Activated naive CD4-positive, alpha-beta T cell treated with anti-CD3 and anti-CD28 coated beads, Interleukin-2, amount 50 U/mL, for 24 hours (primary cell): Measurements from ENCODE around the gene MAP1LC3C.
A peak's percentile ranks its signal among the peaks of the same experiment; 100 is the strongest.

Experiments used
- H3K27ac Mint-ChIP-seq: one replicate; pipeline ENCODE4 v1.8.0; 2021; ENCODE audit warnings: mild to moderate bottlenecking, mixed read lengths
- H3K27me3 Mint-ChIP-seq: one replicate; pipeline ENCODE4 v1.8.0; 2021; ENCODE audit warnings: mixed read lengths
- H3K36me3 Mint-ChIP-seq: one replicate; pipeline ENCODE4 v1.8.0; 2021; ENCODE audit warnings: mixed read lengths
- H3K4me1 Mint-ChIP-seq: one replicate; pipeline ENCODE4 v1.8.0; 2021; ENCODE audit warnings: mixed read lengths
- H3K4me3 Mint-ChIP-seq: one replicate; pipeline ENCODE4 v1.8.0; 2021; ENCODE audit warnings: mild to moderate bottlenecking, mixed read lengths
- H3K9me3 Mint-ChIP-seq: one replicate; pipeline ENCODE4 v1.8.0; 2021; ENCODE audit warnings: mixed read lengths

Gene MAP1LC3C

DNA sequence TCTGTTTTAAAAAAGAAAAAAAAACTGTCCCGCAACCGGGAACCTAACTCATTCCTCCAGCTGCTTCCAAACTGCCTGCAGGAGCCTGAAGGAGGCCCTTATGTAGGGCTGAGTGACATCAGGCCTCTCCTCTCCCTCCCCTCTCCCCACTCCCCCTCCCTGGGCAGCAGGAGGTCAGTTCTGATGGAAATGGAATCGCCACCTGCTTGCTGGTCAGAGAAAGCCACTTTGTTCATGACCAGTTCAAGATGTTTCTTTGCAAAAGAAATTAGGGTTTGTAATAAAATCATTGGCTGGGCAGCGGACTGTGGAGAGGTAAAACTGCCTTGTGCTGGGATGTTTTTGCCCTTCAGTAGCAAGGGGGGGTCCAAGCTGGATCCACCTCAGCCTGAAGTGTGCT is at the start of gene MAP1LC3C:
Gene MAP1LC3C (minus strand): TSS at position 73 of the 400 bp plus-strand sequence. CDS start 90 bp downstream, outside the sequence.
- H3K36me3 Mint-ChIP-seq, result no peaks in the 10 kb centered on the region
- H3K4me3 Mint-ChIP-seq, result peak within 1 kb of the TSS; percentile 61
- peaks cover 3% of the 10 kb centered on the region for H3K27me3 Mint-ChIP-seq
- peaks cover 6% of the 10 kb centered on the region for H3K4me1 Mint-ChIP-seq
- H3K27ac Mint-ChIP-seq, result no peak within 1 kb of the TSS
- no peaks in the 10 kb centered on the region for H3K9me3 Mint-ChIP-seq

DNA sequence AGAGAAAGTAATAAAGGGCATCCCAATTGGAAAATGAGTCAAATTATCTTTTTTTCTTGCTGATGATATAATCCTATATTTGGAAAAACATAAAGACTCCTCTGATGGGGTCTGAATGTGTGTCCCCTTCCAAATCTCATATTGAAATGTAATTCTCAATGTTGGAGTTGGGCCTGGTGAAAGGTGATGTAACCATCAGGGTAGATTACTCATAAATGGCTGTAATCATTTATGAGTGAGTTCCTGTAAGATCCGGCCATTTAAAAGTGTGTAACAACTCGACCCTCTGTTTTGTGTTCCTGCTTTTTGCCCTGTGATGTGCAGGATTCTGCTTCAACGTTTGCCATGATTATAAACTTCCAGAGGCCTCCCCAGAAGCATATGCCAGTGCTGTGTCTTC is 44.3 kb upstream of the MAP1LC3C start:
- peaks cover 7% of the 10 kb centered on the region for H3K9me3 Mint-ChIP-seq

DNA sequence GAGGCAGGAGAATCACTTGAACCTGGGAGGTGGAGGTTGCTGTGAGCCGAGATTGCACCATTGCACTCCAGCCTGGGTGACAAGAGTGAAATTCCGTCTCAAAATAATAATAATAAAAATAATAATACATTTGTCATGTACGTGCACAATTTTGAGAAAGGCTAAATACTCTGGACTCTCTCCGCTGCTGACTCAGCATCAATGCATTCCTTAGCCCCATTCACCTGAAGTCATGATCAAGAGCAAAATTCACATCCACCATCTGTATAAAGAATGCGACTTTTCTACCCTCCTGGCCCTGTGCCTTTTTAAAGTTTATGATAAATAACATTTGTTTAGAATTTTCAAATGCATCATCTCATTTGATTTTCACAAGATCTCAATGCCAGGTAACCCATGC is 35.5 kb upstream of the MAP1LC3C start:
- H3K27ac Mint-ChIP-seq, result no peak overlapping the region
- no peaks in the 10 kb centered on the region for H3K4me1 Mint-ChIP-seq
- H3K9me3 Mint-ChIP-seq, result no peaks in the 10 kb centered on the region
- peaks cover 4% of the 10 kb centered on the region for H3K27me3 Mint-ChIP-seq
- no peaks in the 10 kb centered on the region for H3K36me3 Mint-ChIP-seq
- no peak overlapping the region for H3K4me3 Mint-ChIP-seq

More for the DNA sequence above, 44.3 kb upstream of the MAP1LC3C start:
- H3K27ac Mint-ChIP-seq, result no peak overlapping the region
- H3K4me3 Mint-ChIP-seq, result no peak overlapping the region
- H3K4me1 Mint-ChIP-seq, result no peaks in the 10 kb centered on the region
- H3K27me3 Mint-ChIP-seq, result no peaks in the 10 kb centered on the region
- no peaks in the 10 kb centered on the region for H3K36me3 Mint-ChIP-seq

DNA sequence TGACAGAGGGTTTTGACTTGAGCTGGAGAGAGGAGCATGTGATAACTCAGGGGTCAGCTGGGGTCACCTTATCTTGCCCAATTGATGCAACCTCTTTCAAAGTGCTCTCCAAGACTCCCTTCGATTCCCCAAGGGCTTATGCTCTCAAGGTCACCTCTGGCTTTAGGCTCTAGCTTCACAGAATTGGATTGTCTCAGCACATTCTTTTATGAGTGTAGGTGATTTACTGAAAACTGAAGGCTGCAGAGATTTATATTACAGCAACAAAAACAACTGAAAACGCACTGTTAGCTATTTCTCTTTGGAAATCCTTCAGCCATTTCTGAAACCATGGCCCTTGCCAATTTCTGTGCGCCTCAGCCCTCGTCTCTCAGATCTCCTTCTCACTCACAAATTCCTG is 34.5 kb upstream of the MAP1LC3C start:
- H3K4me1 Mint-ChIP-seq, result no peaks in the 10 kb centered on the region
- H3K4me3 Mint-ChIP-seq, result no peak overlapping the region
- H3K36me3 Mint-ChIP-seq, result no peaks in the 10 kb centered on the region
- peaks cover 7% of the 10 kb centered on the region for H3K27me3 Mint-ChIP-seq
- H3K27ac Mint-ChIP-seq, result no peak overlapping the region
- no peaks in the 10 kb centered on the region for H3K9me3 Mint-ChIP-seq

DNA sequence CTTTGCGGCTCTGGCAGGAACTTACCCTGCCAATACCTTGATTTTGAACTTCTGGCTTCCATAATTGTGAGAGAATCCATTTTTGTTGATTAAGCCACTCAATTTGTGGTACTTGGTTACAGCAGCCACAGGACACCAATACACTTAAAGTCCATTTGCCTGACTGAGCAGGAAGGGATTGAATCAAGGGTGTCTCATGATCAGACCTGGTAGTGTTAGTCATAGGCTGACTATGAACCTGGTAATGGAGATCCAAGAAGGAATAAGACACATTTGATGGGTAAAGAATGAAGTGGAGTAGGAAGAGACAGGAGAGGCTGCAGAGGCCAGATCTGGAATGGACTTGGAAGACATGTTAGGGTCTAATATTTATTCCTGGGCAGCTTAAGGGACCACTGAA is 31.2 kb upstream of the MAP1LC3C start:
- Mint-ChIP-seq H3K27ac (no peak overlapping the region), H3K4me3 (no peak overlapping the region), H3K9me3 (no peaks in the 10 kb centered on the region), H3K36me3 (no peaks in the 10 kb centered on the region), H3K27me3 (peaks cover 9% of the 10 kb centered on the region), H3K4me1 (no peaks in the 10 kb centered on the region)

DNA sequence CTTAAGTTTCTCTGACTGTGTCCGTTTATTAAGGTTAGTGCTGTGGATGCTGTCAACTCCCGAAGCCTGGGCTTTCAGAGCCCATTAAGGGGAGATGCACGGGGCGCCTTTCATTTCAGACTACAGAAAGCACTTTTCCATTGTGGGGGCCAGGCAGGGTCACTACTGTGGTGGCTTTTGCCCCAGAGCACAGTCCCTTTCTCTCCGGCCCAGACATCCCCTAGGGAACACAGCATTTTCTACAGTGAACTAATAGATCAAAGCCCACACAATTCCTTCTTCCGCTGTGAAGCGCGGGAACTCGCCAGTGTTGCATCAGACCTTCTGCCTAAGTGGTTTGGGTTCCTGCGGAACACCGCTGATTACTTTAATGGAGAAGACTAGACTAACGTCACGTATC is 26.8 kb upstream of the MAP1LC3C start:
- H3K27me3 Mint-ChIP-seq, result peaks cover 8% of the 10 kb centered on the region
- no peaks in the 10 kb centered on the region for H3K36me3 Mint-ChIP-seq
- H3K9me3 Mint-ChIP-seq, result no peaks in the 10 kb centered on the region
- H3K4me3 Mint-ChIP-seq, result no peak overlapping the region
- no peaks in the 10 kb centered on the region for H3K4me1 Mint-ChIP-seq
- H3K27ac Mint-ChIP-seq, result no peak overlapping the region

DNA sequence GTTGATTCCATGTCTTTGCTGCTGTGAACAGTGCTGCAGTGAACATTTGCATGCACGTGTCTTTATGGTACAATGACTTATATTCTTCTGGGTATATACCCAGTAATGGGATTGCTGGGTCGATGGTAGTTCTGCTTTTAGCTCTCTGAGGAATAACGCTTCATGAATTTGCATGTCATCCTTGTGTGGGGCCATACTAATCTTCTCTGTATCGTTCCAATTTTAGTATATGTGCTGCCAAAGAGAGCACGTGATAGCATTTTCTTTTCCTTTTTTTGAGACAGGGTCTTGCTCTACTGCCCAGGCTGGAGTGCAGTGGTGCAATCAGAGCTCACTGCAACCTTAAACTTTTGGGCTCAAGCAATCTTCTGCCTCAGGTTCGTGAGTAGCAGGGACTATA is 24.9 kb upstream of the MAP1LC3C start:
- H3K4me1 Mint-ChIP-seq, result no peaks in the 10 kb centered on the region
- peaks cover 3% of the 10 kb centered on the region for H3K27me3 Mint-ChIP-seq
- no peak overlapping the region for H3K4me3 Mint-ChIP-seq
- no peaks in the 10 kb centered on the region for H3K36me3 Mint-ChIP-seq
- no peaks in the 10 kb centered on the region for H3K9me3 Mint-ChIP-seq
- no peak overlapping the region for H3K27ac Mint-ChIP-seq

DNA sequence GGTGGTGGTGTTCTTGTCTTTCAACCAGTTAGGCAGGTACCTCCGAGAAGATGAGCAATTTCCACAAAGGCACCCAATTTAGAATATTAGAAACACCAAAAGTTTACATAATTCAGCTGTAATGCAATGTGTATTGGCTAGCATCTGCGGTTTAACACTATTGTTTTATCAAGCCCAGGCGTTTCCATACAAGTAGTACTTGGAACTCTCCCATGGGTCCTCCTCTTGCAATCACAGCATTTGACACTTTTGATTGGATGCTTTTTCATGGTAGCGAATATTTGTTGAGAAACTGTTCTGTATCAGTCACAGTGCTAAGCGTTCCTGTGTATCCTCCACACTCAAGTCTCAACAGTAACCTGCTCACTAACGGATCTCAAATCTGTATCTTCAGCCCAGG is 20.1 kb upstream of the MAP1LC3C start:
- Mint-ChIP-seq H3K27ac (no peak overlapping the region), H3K27me3 (no peaks in the 10 kb centered on the region), H3K4me3 (no peak overlapping the region), H3K9me3 (no peaks in the 10 kb centered on the region), H3K36me3 (no peaks in the 10 kb centered on the region), H3K4me1 (no peaks in the 10 kb centered on the region)

DNA sequence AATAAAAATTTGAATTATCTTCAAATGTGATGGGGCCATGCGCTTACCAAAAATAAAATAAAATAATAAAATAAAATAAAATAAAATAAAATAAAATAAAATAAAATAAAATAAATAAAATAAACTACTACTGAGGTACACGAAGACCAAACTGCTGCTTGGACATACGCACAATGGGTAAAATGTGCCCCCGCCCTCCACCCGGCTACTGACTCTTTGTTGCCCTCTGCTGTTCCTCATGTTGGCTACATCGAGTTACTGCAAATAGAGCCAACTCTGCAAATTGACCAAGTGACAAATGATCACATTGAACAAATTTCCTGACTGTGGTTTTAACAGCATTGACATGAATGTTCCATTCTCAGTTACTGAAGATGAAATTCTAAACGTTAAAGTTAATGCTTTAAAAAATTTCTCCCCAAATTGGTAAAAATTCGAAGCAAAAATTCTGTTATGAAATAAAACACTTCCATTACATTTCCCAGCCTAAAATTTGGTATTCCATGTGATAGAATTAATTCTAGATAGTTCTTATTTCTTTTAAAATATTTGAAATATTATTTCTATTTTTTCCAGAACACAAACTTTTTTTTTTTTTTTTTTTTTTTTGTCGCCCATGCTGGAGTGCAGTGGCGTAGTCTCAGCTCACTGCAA is 18.8 kb upstream of the MAP1LC3C start:
- Mint-ChIP-seq H3K27me3 (no peaks in the 10 kb centered on the region), H3K36me3 (no peaks in the 10 kb centered on the region), H3K9me3 (no peaks in the 10 kb centered on the region), H3K4me3 (no peak overlapping the region), H3K4me1 (no peaks in the 10 kb centered on the region), H3K27ac (no peak overlapping the region)

DNA sequence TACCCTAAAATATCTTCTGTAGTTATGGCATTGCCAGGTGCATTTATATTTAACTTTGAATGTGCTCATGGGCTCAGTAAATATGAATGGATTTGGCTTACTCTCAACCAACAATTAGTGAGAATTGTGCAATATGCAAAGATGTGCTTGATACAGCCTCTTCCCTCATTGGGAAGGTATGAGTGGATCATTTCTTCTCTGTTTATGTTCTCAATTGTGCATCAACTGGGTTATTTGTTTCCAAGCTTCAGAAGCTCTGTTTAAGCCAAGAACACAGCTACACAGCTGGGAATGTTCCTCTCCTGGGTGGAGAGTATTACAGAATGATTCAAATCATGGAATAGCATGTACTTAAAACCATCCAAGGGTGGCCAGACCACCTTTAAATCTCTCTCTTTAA is 17.6 kb upstream of the MAP1LC3C start:
- Mint-ChIP-seq H3K4me3 (no peak overlapping the region), H3K36me3 (no peaks in the 10 kb centered on the region), H3K9me3 (no peaks in the 10 kb centered on the region), H3K27me3 (no peaks in the 10 kb centered on the region), H3K27ac (no peak overlapping the region), H3K4me1 (no peaks in the 10 kb centered on the region)

DNA sequence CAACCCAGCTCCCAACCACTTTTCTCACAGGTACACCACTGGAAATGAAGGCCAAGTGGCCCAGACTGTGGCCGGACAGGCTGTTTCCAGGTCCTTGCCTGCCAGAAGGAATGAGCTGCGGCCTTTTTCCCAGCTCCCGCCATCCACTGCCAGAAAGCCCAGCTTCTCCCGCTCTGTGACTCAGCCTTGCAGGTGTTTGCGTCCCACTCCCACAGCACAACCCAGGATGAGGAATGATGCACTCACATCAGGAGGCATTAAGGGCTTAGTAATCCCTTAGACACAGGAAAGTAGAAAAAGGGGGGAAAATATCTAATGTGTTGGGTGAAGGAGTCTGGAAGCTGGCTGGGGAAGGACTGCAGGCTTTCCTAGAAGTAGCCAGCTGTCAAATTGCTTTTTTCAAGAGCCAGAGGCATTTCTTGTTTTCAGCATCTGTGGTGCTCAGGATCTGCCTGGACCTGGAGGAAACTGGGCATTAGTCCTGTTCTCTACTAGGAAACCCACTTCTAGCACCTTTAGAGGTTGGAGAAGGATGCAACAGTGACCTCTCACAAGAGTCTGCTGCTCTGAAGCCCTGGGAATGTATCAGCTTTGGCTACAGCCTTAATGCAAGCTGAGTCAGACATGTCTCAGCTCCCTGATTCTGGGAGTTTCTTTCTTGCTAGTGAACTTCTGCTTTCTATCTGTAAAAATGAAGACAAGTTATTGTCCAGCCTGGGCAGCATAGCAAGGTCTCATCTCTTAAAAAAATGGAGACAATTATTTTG is 13.2 kb upstream of the MAP1LC3C start:
- Mint-ChIP-seq H3K4me3 (no peak overlapping the region), H3K27ac (no peak overlapping the region), H3K9me3 (no peaks in the 10 kb centered on the region), H3K36me3 (no peaks in the 10 kb centered on the region), H3K4me1 (no peaks in the 10 kb centered on the region), H3K27me3 (no peaks in the 10 kb centered on the region)

DNA sequence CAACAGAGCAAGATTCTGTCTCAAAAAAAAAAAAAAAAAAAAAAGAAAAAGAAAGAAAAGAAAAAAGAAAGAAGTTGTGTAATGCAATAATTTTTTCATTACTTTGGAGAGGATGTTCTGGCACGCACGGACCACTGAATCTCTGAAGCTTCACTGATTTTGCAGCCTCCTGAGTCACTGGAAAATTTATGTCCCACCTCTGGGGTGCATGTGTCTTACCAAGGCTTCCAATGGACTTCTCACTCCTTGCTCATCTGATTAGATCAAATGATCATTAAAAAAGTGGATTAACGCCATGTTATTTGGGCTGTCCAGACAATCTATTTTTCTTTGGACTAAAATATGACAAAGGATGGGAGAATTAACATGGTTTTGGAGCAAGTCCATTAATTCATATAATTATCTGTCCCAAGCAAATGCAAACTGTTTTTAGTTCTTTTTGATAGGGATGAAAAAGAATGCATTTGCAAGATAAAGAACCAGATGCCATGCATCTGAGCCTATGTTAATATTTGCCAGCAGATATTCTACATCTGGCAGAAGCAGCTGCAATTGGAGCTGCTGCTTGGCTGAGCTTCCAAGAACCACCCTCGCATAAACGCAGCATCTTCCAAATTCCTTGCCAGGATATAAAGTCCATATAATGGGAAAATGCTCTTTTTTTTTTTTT is 10.1 kb upstream of the MAP1LC3C start:
- Mint-ChIP-seq H3K27me3 (no peaks in the 10 kb centered on the region), H3K4me3 (no peak overlapping the region), H3K4me1 (no peaks in the 10 kb centered on the region), H3K27ac (no peak overlapping the region), H3K36me3 (no peaks in the 10 kb centered on the region), H3K9me3 (no peaks in the 10 kb centered on the region)

DNA sequence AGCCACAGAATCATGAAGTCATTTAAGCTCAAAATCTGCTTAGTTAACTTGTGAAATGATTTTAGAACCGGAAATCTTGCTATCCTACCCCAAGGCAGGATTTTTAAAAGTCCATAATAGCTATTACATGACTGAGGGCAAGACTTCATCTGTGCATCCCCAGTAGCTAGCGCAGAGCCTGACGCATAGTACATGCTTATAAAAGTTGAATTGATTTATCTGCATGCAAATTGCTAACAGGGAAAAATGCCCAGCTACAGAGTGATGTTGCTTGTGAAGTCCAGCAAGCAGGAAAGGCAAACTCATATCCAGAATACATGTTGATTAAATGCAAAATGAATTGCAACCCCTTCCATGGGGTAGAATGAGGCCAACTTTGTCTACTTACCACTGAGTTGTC is 8.1 kb upstream of the MAP1LC3C start:
- Mint-ChIP-seq H3K36me3 (no peaks in the 10 kb centered on the region), H3K4me1 (no peaks in the 10 kb centered on the region), H3K27ac (no peak overlapping the region), H3K9me3 (no peaks in the 10 kb centered on the region), H3K27me3 (no peaks in the 10 kb centered on the region), H3K4me3 (no peak overlapping the region)

DNA sequence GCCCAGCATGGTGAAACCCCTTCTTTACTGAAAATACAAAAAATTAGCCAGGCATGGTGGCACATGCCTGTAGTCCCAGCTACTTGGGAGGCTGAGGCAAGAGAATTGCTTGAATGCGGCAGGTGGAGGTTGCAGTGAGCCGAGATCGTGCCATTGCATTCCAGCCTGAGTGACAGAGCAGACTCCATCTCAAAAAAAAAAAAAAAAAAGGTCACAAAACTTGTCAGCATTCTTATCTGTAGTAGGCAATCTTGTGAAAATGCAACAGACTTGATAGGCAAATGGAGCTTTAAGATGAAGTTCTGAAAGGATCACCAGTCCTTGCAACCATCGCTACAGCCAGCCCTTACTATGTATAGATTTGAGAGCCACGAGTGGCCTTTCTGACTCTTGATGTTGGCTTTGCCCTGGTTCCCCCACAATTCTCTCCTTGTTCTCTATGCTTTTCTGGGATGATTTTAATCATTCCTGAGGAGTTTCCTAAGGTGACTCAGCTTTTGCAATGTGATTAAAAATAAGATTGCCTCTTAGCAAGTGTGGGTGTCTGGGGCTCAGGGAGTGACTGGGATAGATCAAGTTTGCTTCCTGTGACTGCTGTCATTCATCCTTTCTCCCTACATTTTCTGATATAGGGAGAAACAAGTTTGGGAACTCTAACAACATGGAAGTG is 7.1 kb upstream of the MAP1LC3C start:
- Mint-ChIP-seq H3K4me3 (no peak overlapping the region), H3K36me3 (no peaks in the 10 kb centered on the region), H3K27me3 (no peaks in the 10 kb centered on the region), H3K27ac (no peak overlapping the region), H3K9me3 (no peaks in the 10 kb centered on the region), H3K4me1 (no peaks in the 10 kb centered on the region)

DNA sequence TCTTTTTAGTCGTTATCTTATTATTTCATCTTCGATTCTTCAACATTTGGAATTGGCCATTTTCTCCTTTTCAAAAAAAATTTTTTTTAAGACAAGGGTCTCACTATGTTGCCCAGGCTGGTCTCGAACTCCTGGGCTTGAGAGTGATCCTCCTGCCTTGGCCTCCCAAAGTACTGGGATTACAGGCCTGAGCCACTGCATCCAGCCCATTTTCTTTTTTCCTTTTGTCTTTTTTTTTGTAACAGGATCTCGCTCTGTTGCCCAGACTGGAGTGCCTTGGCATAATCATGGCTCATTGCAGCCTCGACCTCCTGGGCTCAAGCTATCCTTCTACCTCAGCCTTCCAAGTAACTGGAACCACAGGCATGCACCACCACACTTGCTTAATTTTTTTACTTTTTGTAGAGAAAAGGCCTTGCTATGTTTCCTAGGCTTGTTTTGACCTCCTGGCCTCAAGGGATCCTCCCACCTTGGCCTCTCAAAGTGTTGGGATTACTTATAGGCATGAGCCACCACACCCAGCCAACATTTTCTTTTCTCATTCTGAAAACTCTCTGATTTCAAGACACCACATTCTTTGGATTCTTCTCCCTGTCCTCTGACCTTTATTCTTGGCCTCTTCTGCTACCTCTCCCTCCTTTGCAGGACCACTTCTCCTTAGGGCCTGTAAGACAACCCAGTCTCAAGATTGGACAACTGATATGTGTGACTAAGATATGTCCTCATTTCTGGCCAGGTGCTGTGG is 6.0 kb upstream of the MAP1LC3C start:
- H3K4me3 Mint-ChIP-seq, result no peak overlapping the region
- no peaks in the 10 kb centered on the region for H3K4me1 Mint-ChIP-seq
- H3K9me3 Mint-ChIP-seq, result no peaks in the 10 kb centered on the region
- H3K27me3 Mint-ChIP-seq, result no peaks in the 10 kb centered on the region
- H3K27ac Mint-ChIP-seq, result no peak overlapping the region
- no peaks in the 10 kb centered on the region for H3K36me3 Mint-ChIP-seq
